ENCODE measurements around the gene CYP1A1. TPM values are rescaled to one million over a fixed set of nuclear protein-coding genes. Genes with fewer than 3 reads are reported as not detected.

The CYP1A1 gene
- total RNA-seq, 4 donors from 2014 or later: 1.5 to 2.5 TPM; not detected in 2

DNA sequence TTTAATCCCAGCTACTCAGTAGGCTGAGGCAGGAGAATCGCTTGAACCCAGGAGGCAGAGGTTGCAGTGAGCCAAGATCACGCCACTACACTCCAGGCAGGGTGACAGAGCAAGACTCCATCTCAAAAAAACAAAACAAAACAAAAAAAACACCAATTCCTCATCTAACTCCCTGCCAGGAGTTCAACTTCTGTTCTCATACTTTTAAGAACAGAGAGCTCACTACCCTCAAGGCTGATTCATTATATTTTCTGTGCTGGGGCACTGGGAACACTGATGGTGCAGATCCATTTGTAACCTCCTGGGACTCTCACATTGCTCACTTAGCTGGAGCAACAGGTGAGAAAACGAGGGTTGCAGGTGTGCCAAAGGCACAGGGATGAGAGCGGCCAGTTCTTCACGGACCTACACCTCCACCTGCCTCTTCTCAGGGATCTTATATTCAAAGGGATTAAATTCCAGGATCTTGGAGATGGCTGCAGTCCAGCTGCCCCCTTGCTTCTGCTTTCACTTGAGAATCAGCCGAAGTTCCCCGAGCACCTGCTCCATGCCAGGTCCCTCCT lies 44.2 kb upstream of the CYP1A1 start:
- TF ChIP-seq EP300 (IDR thresholded peaks at IDR 0.05) (no peak), POLR2AphosphoS5 (IDR thresholded peaks at IDR 0.05) (no peak), POLR2A (IDR thresholded peaks at IDR 0.05; ENCODE audit: low read depth) (no peak)
- TF ChIP-seq, protein P1, sequence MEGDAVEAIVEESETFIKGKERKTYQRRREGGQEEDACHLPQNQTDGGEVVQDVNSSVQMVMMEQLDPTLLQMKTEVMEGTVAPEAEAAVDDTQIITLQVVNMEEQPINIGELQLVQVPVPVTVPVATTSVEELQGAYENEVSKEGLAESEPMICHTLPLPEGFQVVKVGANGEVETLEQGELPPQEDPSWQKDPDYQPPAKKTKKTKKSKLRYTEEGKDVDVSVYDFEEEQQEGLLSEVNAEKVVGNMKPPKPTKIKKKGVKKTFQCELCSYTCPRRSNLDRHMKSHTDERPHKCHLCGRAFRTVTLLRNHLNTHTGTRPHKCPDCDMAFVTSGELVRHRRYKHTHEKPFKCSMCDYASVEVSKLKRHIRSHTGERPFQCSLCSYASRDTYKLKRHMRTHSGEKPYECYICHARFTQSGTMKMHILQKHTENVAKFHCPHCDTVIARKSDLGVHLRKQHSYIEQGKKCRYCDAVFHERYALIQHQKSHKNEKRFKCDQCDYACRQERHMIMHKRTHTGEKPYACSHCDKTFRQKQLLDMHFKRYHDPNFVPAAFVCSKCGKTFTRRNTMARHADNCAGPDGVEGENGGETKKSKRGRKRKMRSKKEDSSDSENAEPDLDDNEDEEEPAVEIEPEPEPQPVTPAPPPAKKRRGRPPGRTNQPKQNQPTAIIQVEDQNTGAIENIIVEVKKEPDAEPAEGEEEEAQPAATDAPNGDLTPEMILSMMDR (IDR thresholded peaks at IDR 0.05): no peak
- intact Hi-C loops (cut with DNase I): loop anchor here (1.0 to 5.0 kb wide), 3 partner anchors 38 to 397 kb away; no protein-coding TSS in a partner anchor
- WGBS: 73% methylated on average over 7 of the region's 7 CpGs

DNA sequence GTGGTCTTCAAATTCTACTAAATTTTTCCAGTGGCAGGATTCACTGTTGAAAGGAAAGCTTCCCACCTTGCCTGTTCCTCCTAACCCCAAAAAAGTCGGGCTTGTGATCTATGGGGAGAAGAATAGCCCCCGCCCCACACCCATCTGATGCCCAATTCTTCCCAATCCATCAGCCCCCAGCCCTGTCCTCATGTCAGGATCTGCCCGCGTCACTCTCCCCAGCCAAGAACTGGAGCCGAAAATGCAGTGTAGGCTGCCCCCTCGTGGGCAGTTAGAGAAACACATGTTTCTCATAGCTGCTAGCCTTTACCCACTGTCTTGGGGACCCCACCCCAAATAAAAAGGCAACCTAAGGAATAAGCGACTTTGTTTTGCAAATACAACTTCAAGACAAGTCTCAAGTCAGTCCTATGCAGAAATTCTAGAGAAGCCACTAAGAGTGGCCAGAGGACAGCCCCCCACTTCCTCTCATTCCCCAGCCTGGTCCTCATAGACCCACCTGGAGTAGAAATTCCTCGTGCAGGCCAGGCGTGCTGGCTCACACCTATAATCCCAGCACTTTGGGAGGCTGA lies 43.5 kb upstream of the CYP1A1 start:
- DNase-seq (ENCODE audit: extremely low spot score): no peak
- intact Hi-C loops (cut with DNase I): loop anchor here (5.0 kb wide), 1 partner anchor 397 kb away; no protein-coding TSS in a partner anchor
- 3% methylated on average over 9 of the region's 9 CpGs for WGBS
- TF ChIP-seq POLR2AphosphoS5 (IDR thresholded peaks at IDR 0.05) (peak in 1 of 2 donors; percentile 21), EP300 (IDR thresholded peaks at IDR 0.05) (no peak), POLR2A (IDR thresholded peaks at IDR 0.05; ENCODE audit: low read depth) (no peak)
- TF ChIP-seq, protein P1 (IDR thresholded peaks at IDR 0.05): peak; percentile 74 to 89 (median 85)
- H3K4me3 ChIP-seq: peak overlapping the region in 2 of 4 donors; percentile 1 to 2
- no peaks in the 10 kb centered on the region for H3K36me3 ChIP-seq
- H3K9me3 ChIP-seq: no peaks in the 10 kb centered on the region
- no peak overlapping the region for H3K27ac ChIP-seq (replicated peaks in 1 of 4)
- peaks cover 0 to 24% (median 0%) of the 10 kb centered on the region in 4 donors for H3K27me3 ChIP-seq
- peaks cover 3 to 21% (median 11%) of the 10 kb centered on the region in 4 donors for H3K4me1 ChIP-seq

More for the DNA sequence above, 44.2 kb upstream of the CYP1A1 start:
- Histone ChIP-seq H3K4me3 (no peak overlapping the region), H3K9me3 (no peaks in the 10 kb centered on the region), H3K27me3 (peaks cover 0 to 20% (median 0%) of the 10 kb centered on the region in 4 donors), H3K36me3 (no peaks in the 10 kb centered on the region), H3K4me1 (peaks cover 3 to 21% (median 11%) of the 10 kb centered on the region in 4 donors), H3K27ac (replicated peaks in 1 of 4) (no peak overlapping the region)
- no peak for DNase-seq (ENCODE audit: extremely low spot score)

DNA sequence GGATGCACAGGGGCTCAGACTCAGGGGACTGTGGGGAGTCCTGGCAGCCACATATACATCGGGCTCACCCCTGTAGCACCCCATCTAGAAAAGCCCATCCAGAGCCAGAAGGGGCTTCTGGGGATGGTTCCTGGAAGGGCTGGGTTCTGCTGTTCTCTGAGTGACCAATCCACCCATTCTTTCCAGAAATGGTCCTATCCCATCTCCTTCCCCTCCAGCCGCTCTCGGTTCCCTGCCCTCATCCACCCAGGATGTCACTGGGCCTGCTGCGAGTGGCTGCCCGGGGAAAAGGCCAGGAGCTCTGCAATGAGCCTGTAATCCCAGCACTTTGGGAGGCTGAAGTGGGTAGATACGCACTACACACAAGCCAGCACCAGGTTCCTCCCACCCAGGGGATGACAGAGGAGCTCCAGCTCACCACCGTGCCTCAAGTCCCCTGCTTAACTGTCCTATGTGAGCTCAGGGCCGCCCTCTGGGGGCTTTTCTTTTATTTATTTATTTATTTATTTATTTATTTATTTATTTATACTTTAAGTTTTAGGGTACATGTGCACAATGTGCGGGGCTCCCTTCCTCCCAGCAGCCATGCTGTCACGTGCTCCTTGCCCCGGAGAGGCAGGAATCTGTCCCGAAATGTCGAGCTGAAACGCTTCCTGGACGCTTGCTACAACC lies 42.9 kb upstream of the CYP1A1 start:
- no peak for DNase-seq (ENCODE audit: extremely low spot score)
- 30% methylated on average over 14 of the region's 15 CpGs for WGBS
- H3K4me3 ChIP-seq: peak overlapping the region in 1 of 4 donors; percentile 1
- no peaks in the 10 kb centered on the region for H3K9me3 ChIP-seq
- intact Hi-C loops (cut with DNase I): loop anchor here (5.0 kb wide), 1 partner anchor 396 kb away; no protein-coding TSS in a partner anchor
- no peaks in the 10 kb centered on the region for H3K36me3 ChIP-seq
- peaks cover 0 to 30% (median 0%) of the 10 kb centered on the region in 4 donors for H3K27me3 ChIP-seq
- no peak overlapping the region for H3K27ac ChIP-seq (replicated peaks in 1 of 4)
- peaks cover 3 to 21% (median 11%) of the 10 kb centered on the region in 4 donors for H3K4me1 ChIP-seq
- no peak for TF ChIP-seq EP300 (IDR thresholded peaks at IDR 0.05)
- TF ChIP-seq POLR2AphosphoS5 (IDR thresholded peaks at IDR 0.05): no peak
- TF ChIP-seq, protein P1 (IDR thresholded peaks at IDR 0.05): no peak
- TF ChIP-seq POLR2A (IDR thresholded peaks at IDR 0.05; ENCODE audit: low read depth): no peak

- WGBS: 75% methylated on average over 12 of the region's 14 CpGs
Measured at GRCh38 chr15:74767167-74768098, 42.1 kb upstream of the CYP1A1 start.

More at GRCh38 chr15:74767167-74768098, 42.1 kb upstream of the CYP1A1 start:
- Histone ChIP-seq H3K27ac (replicated peaks in 1 of 4) (no peak overlapping the region), H3K4me1 (peaks cover 6 to 21% (median 13%) of the 10 kb centered on the region in 4 donors), H3K36me3 (no peaks in the 10 kb centered on the region), H3K9me3 (no peaks in the 10 kb centered on the region), H3K4me3 (no peak overlapping the region), H3K27me3 (peaks cover 0 to 38% (median 0%) of the 10 kb centered on the region in 4 donors)
- intact Hi-C loops (cut with DNase I): loop anchor here (5.0 kb wide), 1 partner anchor 395 kb away; no protein-coding TSS in a partner anchor
- TF ChIP-seq POLR2AphosphoS5 (IDR thresholded peaks at IDR 0.05) (no peak), EP300 (IDR thresholded peaks at IDR 0.05) (no peak), POLR2A (IDR thresholded peaks at IDR 0.05; ENCODE audit: low read depth) (no peak)
- TF ChIP-seq, protein P1 (IDR thresholded peaks at IDR 0.05): no peak
- no peak for DNase-seq (ENCODE audit: extremely low spot score)

Measured in esophagus muscularis mucosa (tissue), 4 donors.